Stimulated activated CD4-positive, alpha-beta T cell treated with anti-CD3 and anti-CD28 coated beads, TNF-alpha, amount 100 ng/mL, for 1 hour (primary cell): ENCODE results near the gene YPEL5.
"Not testable (repeated sequence)": the region's sequence is repeated elsewhere in the genome, so short reads cannot be mapped to it uniquely, and the experiment has no call there.

Experiments used
- DNase-seq, 3 donors: peaks; one replicate each; pipeline ENCODE4 v3.0.0-alpha.2; 2020; ENCODE audit warnings: low read depth in 3 of 3, low spot score in 1 of 3

YPEL5 gene

GRCh38 chr2:30136764-30137444 is 9.9 kb upstream of the YPEL5 start:
- no peak for DNase-seq

GRCh38 chr2:30139131-30139870 is 7.5 kb upstream of the YPEL5 start:
- peak in 1 of 3 donors; percentile 11 for DNase-seq

- no peak for DNase-seq
These were observed 5.7 kb upstream of the YPEL5 start for GRCh38 chr2:30141136-30141535.

DNA sequence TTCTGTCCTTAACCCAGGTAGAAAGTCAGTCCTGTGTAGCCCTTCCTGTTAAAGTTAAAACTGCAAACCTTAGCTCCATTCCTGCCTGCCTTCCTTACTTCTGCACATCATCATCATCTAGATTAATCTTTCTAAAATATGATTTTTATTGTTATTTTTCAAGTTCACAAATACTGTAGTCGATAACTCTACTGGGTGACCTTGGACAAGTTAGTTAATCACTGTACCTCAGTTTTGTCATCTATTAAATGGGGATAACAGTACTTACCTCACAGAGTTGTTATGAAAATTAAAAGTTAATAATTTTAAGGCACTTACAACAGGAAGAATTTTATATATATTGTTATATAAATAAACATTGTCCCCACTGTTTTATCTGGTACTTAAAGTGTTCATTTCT is 2.5 kb upstream of the YPEL5 start:
- DNase-seq = no peak

GRCh38 chr2:30144951-30145350 is 1.9 kb upstream of the YPEL5 start:
- not testable (repeated sequence) for DNase-seq

DNA sequence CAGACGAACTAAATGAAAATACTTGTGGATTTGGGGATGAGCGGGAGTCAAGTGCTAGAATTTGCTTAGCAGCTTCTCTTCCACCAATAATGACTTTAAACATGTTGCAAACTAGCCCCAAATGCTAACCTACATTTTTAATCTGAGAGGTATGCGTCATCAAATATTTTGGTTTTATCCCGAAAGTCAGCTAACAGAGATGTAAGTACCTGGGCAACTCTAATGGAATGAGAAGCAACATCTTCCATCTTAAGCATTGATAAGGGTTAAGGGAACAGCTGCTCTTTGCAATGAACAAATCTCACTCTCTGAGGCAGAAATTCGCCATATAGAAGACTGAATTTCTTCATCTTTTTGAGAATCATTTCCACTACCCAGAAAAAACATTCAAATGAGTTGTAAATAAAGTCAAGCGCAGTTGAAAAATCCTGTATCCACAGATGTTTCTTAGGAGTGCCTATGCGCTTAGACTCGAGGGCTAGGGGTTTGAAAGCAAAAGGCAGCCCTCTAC is 926 bp upstream of the YPEL5 start:
- no peak for DNase-seq

GRCh38 chr2:30147196-30147714 is 448 bp downstream of the YPEL5 start:
- DNase-seq = peak in 1 of 3 donors; percentile 18

GRCh38 chr2:30147715-30148610 is 1.2 kb downstream of the YPEL5 start:
- DNase-seq = peak; percentile 45 to 68 (median 53)

GRCh38 chr2:30148850-30149249 is 2.0 kb downstream of the YPEL5 start:
- DNase-seq = no peak

DNA sequence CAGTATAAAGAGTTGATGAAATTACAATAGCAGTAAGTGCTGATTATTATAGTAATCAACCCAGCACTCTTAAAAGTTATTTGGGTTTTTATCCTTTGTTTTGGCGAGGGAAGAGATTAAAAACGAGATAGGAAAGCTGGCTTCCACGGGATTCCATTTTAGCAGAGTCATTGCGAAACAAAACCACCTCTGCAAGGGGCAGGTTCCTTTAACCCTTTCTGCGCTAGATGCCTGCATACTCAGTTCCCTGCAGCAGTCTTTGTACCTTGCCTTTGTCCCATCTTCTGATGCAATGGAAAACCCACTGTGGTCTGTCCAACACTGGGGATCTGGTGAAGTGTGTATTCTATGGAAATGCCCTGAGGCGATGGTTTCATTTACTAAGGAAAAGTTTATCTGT is 2.7 kb downstream of the YPEL5 start:
- no peak for DNase-seq

DNA sequence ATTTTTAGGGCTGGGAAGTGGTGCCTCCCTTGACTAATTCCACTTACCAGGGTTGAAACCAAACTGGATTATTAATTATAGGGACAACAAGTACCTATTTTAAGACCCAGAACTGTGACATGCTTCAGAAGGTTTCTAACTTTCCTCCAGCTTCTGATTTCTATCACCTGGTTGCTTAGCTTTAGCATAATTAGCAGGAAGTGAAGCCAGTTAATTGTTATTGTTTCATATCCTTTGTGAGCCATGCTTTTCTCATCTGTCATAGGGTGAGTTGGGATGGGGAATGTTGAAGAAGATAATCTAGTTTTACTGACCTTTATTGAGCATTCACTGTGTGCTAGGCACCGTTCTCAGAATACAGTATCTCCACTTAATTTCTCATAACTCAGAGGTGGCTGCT is 3.2 kb downstream of the YPEL5 start:
- no peak for DNase-seq

DNA sequence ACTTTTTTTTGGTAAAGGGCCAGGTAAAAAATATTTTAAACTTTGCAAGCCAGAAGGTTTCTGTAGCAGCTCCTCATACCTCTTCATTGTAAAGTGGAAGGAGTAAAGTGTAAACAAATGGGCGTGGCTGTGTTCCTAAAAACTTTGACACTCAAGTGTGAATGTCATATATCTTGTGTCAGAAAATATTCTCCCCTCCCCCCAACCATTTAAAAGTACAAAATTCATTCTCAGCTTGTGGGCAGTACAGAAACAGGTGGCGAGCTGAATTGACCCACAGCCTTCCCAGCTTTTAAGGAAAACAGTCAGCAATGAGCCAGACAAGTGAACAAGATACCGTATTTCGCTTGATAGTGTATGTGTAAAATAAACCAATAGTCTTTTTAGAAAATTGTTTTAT is 4.0 kb downstream of the YPEL5 start:
- no peak for DNase-seq

DNA sequence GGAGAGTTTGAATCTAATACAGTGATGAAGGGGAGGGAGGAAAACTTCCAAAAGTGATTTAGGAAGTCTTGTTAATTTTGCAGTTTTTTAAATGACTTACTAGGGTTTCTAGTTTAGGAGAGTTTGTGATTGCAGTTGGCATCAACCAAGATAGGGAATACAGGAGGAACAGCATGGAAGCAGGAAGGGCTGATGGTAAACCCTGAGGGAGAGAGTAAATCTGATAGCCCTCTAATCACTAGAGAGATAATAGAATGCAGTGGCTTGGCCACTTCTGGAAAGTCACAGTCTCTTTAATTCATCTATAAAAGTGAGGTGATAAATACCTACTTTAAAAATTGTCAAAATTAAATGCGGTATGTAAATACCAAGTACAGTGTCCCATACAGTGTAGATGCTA is 5.6 kb downstream of the YPEL5 start:
- no peak for DNase-seq

DNA sequence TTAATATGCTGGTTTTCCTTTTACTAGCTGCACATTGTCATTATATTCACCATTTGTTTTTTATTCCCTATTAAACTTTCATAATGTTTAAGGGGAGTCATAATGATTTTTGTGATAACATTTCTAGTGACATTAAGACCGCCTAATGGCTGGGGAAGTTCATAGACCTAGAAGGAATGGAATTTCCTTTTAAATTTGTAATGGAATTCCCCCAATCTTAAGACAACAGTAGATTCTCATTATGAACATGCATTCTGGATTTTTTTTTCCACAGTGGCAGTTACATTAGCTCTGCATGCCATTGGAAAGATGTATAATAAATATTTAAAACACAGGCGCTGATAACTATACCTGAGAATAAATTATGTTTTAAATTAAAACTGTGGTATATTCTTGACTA is 8.4 kb downstream of the YPEL5 start:
- DNase-seq = no peak

- DNase-seq = no peak
These were observed 9.3 kb downstream of the YPEL5 start for GRCh38 chr2:30155889-30156658.

DNA sequence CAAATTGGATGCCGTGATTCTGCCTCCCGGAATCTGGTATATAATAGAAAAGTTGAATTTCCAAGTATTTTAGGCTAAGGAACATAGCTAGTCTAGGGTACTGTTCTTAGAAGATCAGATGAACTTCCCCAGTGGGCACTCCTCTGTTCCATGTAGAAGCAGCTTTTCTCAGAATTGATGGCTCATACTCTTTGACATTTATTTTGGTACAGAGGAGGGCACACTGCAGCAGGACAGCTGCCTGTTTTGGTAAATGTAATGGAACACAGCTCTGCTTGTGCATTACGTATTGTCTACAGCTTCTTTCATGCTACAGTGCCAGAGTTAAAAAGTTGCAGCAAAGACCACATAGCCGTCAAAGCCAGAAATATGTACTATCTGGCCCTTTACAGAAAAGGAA is 10.8 kb downstream of the YPEL5 start:
- no peak for DNase-seq

- DNase-seq = no peak
These were observed 13.0 kb downstream of the YPEL5 start for GRCh38 chr2:30159766-30160165.

DNA sequence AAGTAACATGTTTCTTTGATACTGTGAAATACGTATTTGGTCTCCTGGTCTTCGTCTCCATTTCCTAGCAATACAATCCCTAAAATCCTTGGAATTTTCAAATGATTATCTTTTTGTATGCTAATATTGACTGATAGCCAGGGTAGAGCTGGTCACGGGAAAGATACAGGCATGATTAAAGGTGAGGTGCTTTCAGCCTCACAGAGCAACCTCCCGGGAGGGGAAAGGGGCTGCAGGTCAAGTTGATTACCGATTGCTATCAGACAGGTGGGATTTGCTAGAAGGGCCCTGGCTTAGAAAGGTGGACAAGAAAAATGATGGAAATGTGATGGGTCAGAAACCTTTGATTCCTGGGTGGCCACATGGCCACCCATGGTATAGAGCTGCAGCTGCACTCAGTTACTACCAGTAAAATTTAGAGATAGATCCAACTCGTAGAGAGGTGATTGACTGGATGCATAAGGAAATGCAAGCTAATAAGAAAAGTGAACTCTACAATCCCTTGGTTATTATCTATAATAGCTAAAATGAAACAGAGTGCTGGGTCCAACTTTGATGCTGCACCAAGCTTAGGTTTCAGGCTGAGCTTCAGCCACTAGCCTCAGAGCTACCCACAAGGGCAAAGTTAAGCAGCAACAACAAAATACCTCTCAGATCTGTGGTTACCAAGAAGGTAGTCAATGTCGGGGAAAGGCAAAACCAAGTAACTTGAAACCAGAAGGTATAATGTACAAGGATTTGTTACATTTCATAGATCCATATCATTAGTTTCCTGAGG is 15.3 kb downstream of the YPEL5 start:
- DNase-seq = no peak

GRCh38 chr2:30162806-30163205 is 16.0 kb downstream of the YPEL5 start:
- DNase-seq = no peak
